ENCODE measurements around the gene TBC1D1. TPM values are rescaled to one million over a fixed set of nuclear protein-coding genes. Genes with fewer than 3 reads are reported as not detected.

TBC1D1 gene
- total RNA-seq, 4 donors from 2014 or later, result 122 to 258 (median 139) TPM

GRCh38 chr4:37934609-37935008 is 43.7 kb downstream of the TBC1D1 start:
- intact Hi-C loops (cut with DNase I; ENCODE audit: low total_unique reads) (no loop called here), in situ Hi-C loops (cut with MboI; ENCODE audit: low pct_ligation_motif_present in 1 of 4, low pct_unique_long_range_greater_than_20kb in 1 of 4, low sequenced_read_pairs in 3 of 4) (no loop called here)
- Histone ChIP-seq H3K36me3 (no peaks in the 10 kb centered on the region), H3K9me3 (no peaks in the 10 kb centered on the region), H3K4me1 (peaks cover 0 to 4% (median 0%) of the 10 kb centered on the region in 4 donors), H3K27me3 (no peaks in the 10 kb centered on the region), H3K27ac (no peak overlapping the region), H3K4me3 (no peak overlapping the region)
- no peak for TF ChIP-seq POLR2A (IDR thresholded peaks at IDR 0.05)
- TF ChIP-seq POLR2AphosphoS5 (IDR thresholded peaks at IDR 0.05), result no peak
- no peak for TF ChIP-seq EP300 (IDR thresholded peaks at IDR 0.05; ENCODE audit: low read depth)
- no peak for TF ChIP-seq CTCF (IDR thresholded peaks at IDR 0.05)
- 83 to 89% methylated on average over 1 to 3 of the region's 3 CpGs for WGBS, 2 donors (ENCODE audit: low coverage in 1 of 2)
- DNase-seq, result no peak

- TF ChIP-seq CTCF (IDR thresholded peaks at IDR 0.05) (no peak), EP300 (IDR thresholded peaks at IDR 0.05; ENCODE audit: low read depth) (no peak), POLR2A (IDR thresholded peaks at IDR 0.05) (no peak), POLR2AphosphoS5 (IDR thresholded peaks at IDR 0.05) (no peak)
- WGBS, 2 donors (ENCODE audit: low coverage in 1 of 2), result 71 to 86% methylated on average over 3 to 4 of the region's 4 CpGs
- Histone ChIP-seq H3K4me3 (no peak overlapping the region), H3K27me3 (no peaks in the 10 kb centered on the region), H3K4me1 (peaks cover 0 to 4% (median 0%) of the 10 kb centered on the region in 4 donors), H3K27ac (no peak overlapping the region), H3K36me3 (no peaks in the 10 kb centered on the region), H3K9me3 (no peaks in the 10 kb centered on the region)
- in situ Hi-C loops (cut with MboI; ENCODE audit: low pct_ligation_motif_present in 1 of 4, low pct_unique_long_range_greater_than_20kb in 1 of 4, low sequenced_read_pairs in 3 of 4), result no loop called here
- no peak for DNase-seq
- intact Hi-C loops (cut with DNase I; ENCODE audit: low total_unique reads), result no loop called here
Observed at GRCh38 chr4:37935026-37935425, 44.1 kb downstream of the TBC1D1 start.

- H3K9me3 ChIP-seq, result no peaks in the 10 kb centered on the region
- no peaks in the 10 kb centered on the region for H3K36me3 ChIP-seq
- intact Hi-C loops (cut with DNase I; ENCODE audit: low total_unique reads), result no loop called here
- in situ Hi-C loops (cut with MboI; ENCODE audit: low pct_ligation_motif_present in 1 of 4, low pct_unique_long_range_greater_than_20kb in 1 of 4, low sequenced_read_pairs in 3 of 4), result no loop called here
- no peak overlapping the region for H3K4me3 ChIP-seq
- WGBS, 2 donors (ENCODE audit: low coverage in 1 of 2), result 64 to 68% methylated on average over 5 to 7 of the region's 7 CpGs
- peaks cover 0 to 4% (median 0%) of the 10 kb centered on the region in 4 donors for H3K4me1 ChIP-seq
- TF ChIP-seq POLR2AphosphoS5 (IDR thresholded peaks at IDR 0.05) (no peak), POLR2A (IDR thresholded peaks at IDR 0.05) (no peak), EP300 (IDR thresholded peaks at IDR 0.05; ENCODE audit: low read depth) (no peak), CTCF (IDR thresholded peaks at IDR 0.05) (no peak)
- DNase-seq, result no peak
- H3K27me3 ChIP-seq, result no peaks in the 10 kb centered on the region
- H3K27ac ChIP-seq, result no peak overlapping the region
Observed at GRCh38 chr4:37936889-37937498, 46.1 kb downstream of the TBC1D1 start.

GRCh38 chr4:37938208-37938607 is 47.3 kb downstream of the TBC1D1 start:
- 68 to 73% methylated on average over 3 of the region's 3 CpGs for WGBS, 2 donors (ENCODE audit: low coverage in 1 of 2)
- Histone ChIP-seq H3K27ac (no peak overlapping the region), H3K4me1 (peaks cover 0 to 4% (median 0%) of the 10 kb centered on the region in 4 donors), H3K4me3 (no peak overlapping the region), H3K27me3 (no peaks in the 10 kb centered on the region), H3K9me3 (no peaks in the 10 kb centered on the region), H3K36me3 (no peaks in the 10 kb centered on the region)
- intact Hi-C loops (cut with DNase I; ENCODE audit: low total_unique reads) (no loop called here), in situ Hi-C loops (cut with MboI; ENCODE audit: low pct_ligation_motif_present in 1 of 4, low pct_unique_long_range_greater_than_20kb in 1 of 4, low sequenced_read_pairs in 3 of 4) (no loop called here)
- no peak for DNase-seq
- TF ChIP-seq POLR2AphosphoS5 (IDR thresholded peaks at IDR 0.05), result no peak
- TF ChIP-seq EP300 (IDR thresholded peaks at IDR 0.05; ENCODE audit: low read depth), result no peak
- no peak for TF ChIP-seq POLR2A (IDR thresholded peaks at IDR 0.05)
- no peak for TF ChIP-seq CTCF (IDR thresholded peaks at IDR 0.05)

Data from transverse colon (tissue), 4 donors.